Activated CD8-positive, alpha-beta memory T cell treated with anti-CD3 and anti-CD28 coated beads for 48 hours (primary cell): ENCODE measurements around the gene LAMA1.

ENCODE experiments used
- DNase-seq, 3 experiments: peaks; one replicate each; pipeline ENCODE4 v3.0.0-alpha.2; 2020; ENCODE audit warnings: low read depth in 2 of 3, low spot score in 2 of 3

Gene LAMA1

GRCh38 chr18:7059276-7059675 is 58.3 kb downstream of the LAMA1 start:
- DNase-seq = no peak

DNA sequence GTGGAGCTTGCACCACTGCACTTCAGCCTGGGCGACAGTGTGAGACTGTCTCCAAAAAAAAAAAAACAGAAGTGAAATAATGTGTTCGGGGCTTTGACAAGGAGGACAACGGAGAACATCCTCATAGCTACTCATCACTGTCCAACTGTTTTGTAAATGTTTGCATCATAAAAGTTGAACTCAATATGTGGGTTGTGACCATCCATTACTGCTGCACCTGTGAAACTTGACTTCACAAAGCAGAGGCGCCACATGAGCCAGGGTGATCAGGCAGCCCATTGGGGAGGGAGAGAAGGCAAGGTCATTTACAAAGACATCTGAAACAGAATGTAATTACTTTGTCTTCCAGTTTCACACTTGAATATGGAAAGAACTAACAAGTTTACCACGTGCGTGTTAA is 61.6 kb downstream of the LAMA1 start:
- no peak for DNase-seq

- DNase-seq = no peak
Observed at GRCh38 chr18:7049951-7050350, 67.6 kb downstream of the LAMA1 start.

DNA sequence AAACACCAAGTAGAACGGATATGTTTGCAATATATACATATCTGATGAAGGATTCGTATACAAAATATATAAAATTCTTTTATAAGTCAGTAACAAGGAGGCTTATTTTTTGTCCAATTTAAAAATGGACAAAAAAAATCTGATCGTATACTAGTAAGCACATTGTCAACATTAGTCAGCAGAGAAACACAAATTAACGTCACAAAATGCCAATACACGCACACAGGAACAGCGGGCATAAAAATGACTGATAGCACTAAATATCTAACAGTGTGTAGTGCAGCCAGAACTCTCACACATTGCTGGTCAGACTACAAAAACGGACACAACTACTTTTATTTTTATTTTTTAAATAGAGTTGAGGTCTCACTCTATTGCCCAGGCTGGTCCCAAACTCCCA is 69.5 kb downstream of the LAMA1 start:
- DNase-seq = no peak

GRCh38 chr18:7047336-7047735 is 70.3 kb downstream of the LAMA1 start:
- no peak for DNase-seq

GRCh38 chr18:7038330-7038851 is 79.2 kb downstream of the LAMA1 start:
- no peak for DNase-seq

- no peak for DNase-seq
Observed at GRCh38 chr18:7037470-7037869, 80.1 kb downstream of the LAMA1 start.

DNA sequence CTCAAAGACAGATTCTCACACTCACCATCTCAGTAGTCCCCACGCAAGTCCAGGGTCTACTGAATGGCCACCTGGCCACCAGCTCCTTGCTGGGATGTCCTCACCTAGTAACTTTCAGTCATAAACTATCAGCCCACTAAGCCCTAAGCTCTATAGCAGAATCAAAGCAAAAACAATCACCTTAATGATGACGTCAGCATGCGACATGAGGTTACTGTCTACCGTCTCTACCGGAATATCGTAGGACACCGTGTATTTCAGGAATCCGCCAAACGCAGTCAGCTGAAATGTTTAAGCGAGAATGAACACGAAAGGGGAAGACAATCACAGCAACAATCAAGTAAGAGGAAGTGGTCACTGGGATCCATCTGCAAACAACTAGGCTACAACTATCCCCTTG is 81.8 kb downstream of the LAMA1 start:
- DNase-seq = no peak

- no peak for DNase-seq
Observed at GRCh38 chr18:7034924-7035323, 82.7 kb downstream of the LAMA1 start.

DNA sequence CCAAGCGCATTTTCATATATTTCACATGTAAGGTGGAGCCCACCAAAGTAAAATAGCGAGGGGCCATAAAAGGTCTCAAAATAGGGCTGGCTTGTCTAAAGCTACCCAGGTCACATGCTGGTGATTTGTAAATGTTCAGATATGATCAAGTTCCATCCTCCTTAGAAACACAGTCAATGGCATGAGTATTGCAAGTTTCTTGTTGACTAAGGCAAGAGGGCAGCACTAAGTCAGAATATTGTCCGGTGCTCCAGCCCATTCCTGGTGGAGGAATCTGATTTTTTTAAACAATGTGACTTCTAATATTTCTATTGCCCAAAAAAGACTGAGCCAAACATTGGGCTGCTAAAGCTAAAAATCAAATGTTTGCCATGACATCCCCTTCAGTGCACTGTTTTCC is 85.1 kb downstream of the LAMA1 start:
- DNase-seq = no peak

GRCh38 chr18:7028625-7029024 is 89.0 kb downstream of the LAMA1 start:
- DNase-seq = no peak

GRCh38 chr18:7025194-7025593 is 92.4 kb downstream of the LAMA1 start:
- no peak for DNase-seq

DNA sequence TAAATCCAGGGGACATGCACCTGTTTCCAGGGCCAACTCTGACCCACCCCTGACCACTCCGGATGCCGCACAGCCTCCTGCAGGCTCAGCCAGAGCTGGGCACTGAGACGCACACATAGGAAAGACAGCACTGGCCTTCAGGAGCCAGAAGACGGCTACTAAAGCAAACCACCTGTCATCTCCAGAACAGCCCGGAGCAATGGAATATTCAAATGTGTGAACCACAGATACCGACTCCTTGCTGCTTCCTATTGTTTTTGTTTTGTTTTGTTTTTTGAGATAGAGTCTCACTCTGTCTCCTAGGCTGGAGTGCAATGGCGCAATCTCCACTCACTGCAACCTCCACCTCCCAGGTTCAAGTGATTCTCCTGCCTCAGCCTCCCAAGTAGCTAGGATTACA is 94.0 kb downstream of the LAMA1 start:
- DNase-seq = no peak

DNA sequence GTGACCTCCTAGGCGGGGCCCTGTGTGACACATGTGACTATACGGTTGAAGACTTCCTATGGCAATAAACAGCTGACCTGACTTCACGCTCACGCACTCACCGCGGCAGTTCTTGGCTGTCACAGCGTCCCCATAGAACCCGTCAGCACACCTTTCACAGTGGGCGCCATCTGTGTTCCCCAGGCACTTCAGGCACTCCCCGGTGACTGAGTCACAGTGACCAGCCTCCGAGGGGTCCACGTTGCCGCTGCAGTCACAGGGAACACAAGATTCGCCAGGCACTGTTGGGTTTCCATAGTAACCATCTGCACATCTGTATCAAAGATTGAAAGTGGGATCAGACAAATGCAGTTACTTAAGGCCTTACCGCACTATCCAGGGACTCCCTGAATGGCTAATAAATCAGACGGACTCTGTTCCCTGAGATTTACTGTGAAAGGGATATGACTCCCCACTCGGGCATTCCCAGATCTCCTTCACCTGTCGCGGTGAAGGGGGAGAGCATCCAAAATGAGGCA is 94.5 kb downstream of the LAMA1 start:
- no peak for DNase-seq

GRCh38 chr18:7021994-7022840 is 95.4 kb downstream of the LAMA1 start:
- DNase-seq = no peak

- DNase-seq = no peak
Observed at GRCh38 chr18:7020995-7021777, 96.4 kb downstream of the LAMA1 start.

GRCh38 chr18:7017013-7017412 is 100.6 kb downstream of the LAMA1 start:
- DNase-seq = no peak

DNA sequence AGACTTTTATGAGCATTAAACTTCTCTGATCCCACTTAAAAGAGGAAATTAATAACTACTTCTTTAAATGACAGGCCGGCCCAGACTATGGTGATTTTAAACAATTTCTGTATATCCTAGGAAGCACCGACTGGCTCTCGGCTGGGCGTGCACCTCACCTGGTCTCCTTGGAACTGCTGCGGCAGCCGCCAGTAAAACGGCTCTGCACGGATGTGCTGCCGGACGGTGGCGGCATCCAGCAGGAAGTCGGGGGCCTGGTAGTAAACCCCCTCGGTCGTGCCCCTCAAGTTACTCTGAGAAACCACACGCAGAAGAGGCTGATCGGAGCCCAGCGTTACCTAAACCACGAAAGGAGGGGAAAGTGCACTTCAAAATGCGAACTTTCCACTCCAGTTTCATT is 106.5 kb downstream of the LAMA1 start:
- no peak for DNase-seq

- DNase-seq = no peak
Observed at GRCh38 chr18:7004009-7004408, 113.6 kb downstream of the LAMA1 start.

GRCh38 chr18:7002107-7002506 is 115.5 kb downstream of the LAMA1 start:
- DNase-seq = no peak

DNA sequence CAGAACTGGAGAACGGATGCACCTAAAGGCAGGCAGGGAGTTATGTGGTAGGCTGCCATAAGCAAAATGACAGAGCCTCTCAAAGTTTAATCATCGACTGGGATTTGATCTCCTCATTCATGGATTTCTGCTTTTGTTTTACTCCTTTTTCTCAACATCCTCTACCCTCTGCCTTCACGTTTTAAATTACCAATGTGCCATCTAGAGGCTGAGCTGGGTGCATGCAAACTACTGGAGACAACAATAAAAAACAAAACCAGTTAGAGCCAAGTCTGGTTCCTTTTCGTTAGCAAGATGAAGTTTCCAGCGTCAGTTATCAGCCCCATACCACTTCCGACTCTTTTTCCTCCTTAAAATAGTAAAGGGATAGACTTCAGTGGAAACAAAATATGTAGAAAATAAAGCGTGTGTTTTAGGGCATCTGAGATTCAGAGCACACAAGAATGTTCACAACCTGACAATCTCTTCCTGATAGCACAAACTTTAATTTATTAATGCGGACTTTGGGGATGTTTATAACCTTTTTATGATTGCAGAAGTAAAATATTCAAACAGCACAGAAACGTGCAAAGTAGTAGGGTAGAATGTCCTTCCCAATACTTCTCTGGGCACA is 117.0 kb downstream of the LAMA1 start:
- no peak for DNase-seq

- no peak for DNase-seq
Observed at GRCh38 chr18:6997808-6998207, 119.8 kb downstream of the LAMA1 start.
